ENCODE results near the gene WRAP53.
A peak's percentile ranks its signal among the peaks of the same experiment; 100 is the strongest.

Gene WRAP53

GRCh38 chr17:7705269-7706255 is 17.3 kb downstream of the WRAP53 start:
- TF ChIP-seq CTCF (conservative IDR thresholded peaks at IDR 0.05; ENCODE audit: low read depth, low read length) = no peak
- no peak for DNase-seq (ENCODE audit: low read depth)
- peak overlapping the region; percentile 47 for H3K4me3 ChIP-seq (ENCODE audit: low read length)

GRCh38 chr17:7706631-7707354 is 18.5 kb downstream of the WRAP53 start:
- DNase-seq (ENCODE audit: low read depth) = no peak
- no peak for TF ChIP-seq CTCF (conservative IDR thresholded peaks at IDR 0.05; ENCODE audit: low read depth, low read length)

DNA sequence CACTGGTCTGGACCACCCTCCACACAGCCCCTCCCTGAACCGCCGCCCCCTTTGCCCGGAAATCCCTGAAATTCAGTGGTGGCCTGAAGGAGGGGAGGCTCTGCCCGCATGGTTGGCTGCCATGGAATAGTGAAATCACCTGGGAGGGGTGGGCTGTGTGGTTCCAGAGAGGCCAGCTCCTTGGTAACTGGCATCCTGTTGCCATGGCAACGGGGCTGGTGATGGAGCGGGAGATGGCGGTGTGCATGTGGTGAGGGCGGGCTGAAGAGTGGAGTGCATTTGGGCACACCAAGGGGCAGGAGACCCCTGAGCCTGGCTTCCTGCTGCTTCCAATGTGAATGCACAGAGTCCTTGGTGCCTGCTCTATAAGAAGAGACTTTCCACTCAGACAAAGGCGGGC is 19.2 kb downstream of the WRAP53 start:
- no peak overlapping the region for H3K4me3 ChIP-seq (ENCODE audit: low read length)
- no peak for DNase-seq (ENCODE audit: low read depth)
- TF ChIP-seq CTCF (conservative IDR thresholded peaks at IDR 0.05; ENCODE audit: low read depth, low read length) = no peak

More at GRCh38 chr17:7706631-7707354, 18.5 kb downstream of the WRAP53 start:
- no peak overlapping the region for H3K4me3 ChIP-seq (ENCODE audit: low read length)

DNA sequence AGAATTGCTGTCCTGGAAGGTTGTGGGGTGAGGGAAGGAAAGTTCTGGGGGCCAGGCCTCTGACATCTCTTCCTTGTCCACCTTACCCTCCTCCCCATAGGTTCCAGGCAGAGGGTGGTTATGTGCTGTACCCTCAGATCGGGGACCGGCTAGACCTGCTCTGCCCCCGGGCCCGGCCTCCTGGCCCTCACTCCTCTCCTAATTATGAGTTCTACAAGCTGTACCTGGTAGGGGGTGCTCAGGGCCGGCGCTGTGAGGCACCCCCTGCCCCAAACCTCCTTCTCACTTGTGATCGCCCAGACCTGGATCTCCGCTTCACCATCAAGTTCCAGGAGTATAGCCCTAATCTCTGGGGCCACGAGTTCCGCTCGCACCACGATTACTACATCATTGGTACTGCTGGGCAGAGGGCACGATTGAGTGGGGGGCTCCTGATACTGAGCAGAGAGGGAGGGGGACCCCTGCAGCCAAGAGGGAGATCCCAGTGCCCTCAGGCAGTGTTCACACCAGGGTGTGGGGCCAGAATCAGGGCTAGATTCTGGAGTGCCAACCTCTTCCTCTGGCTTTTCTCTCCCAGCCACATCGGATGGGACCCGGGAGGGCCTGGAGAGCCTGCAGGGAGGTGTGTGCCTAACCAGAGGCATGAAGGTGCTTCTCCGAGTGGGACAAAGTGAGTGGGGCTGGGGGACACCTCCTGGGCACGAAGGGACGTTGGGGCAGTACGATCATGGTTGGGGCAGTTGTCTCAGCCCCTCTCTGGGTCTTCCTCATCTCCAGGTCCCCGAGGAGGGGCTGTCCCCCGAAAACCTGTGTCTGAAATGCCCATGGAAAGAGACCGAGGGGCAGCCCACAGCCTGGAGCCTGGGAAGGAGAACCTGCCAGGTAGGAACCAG is 19.8 kb downstream of the WRAP53 start:
- TF ChIP-seq CTCF (conservative IDR thresholded peaks at IDR 0.05; ENCODE audit: low read depth, low read length) = no peak
- no peak for DNase-seq (ENCODE audit: low read depth)
- no peak overlapping the region for H3K4me3 ChIP-seq (ENCODE audit: low read length)

DNA sequence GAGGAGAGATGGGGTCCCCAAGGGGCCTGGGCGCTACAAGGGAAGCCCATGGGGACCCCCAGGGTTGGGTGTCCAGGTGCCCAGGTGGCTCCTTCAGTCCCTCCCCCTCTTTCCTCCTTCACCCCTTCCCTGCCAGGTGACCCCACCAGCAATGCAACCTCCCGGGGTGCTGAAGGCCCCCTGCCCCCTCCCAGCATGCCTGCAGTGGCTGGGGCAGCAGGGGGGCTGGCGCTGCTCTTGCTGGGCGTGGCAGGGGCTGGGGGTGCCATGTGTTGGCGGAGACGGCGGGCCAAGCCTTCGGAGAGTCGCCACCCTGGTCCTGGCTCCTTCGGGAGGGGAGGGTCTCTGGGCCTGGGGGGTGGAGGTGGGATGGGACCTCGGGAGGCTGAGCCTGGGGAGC is 20.8 kb downstream of the WRAP53 start:
- no peak for TF ChIP-seq CTCF (conservative IDR thresholded peaks at IDR 0.05; ENCODE audit: low read depth, low read length)
- no peak for DNase-seq (ENCODE audit: low read depth)
- no peak overlapping the region for H3K4me3 ChIP-seq (ENCODE audit: low read length)

GRCh38 chr17:7710301-7710700 is 22.0 kb downstream of the WRAP53 start:
- no peak for TF ChIP-seq CTCF (conservative IDR thresholded peaks at IDR 0.05; ENCODE audit: low read depth, low read length)
- DNase-seq (ENCODE audit: low read depth) = no peak
- H3K4me3 ChIP-seq (ENCODE audit: low read length) = no peak overlapping the region

Data from retinal pigment epithelial cell (primary cell).